Activated CD4-positive, alpha-beta T cell treated with anti-CD3 and anti-CD28 coated beads for 36 hours (primary cell): ENCODE results near the gene LHPP. TPM values are rescaled to one million over a fixed set of nuclear protein-coding genes. Genes with fewer than 3 reads are reported as not detected.

Experiments used
- ATAC-seq: fragments of 200-7000 bp; cut with Tn5 transposase; one replicate; pipeline ENCODE4 v1.10.0; 2021; ENCODE audit warnings: mild to moderate bottlenecking, moderate library complexity
- CTCF ChIA-PET: fragments of 350-600 bp; sonication (Branson Sonifier 250); formaldehyde crosslinking; loops from one replicate; lab custom pipeline; 2021; ENCODE audit warnings: antibody characterized with exemption; lab: Charles Lee
- POLR2A ChIA-PET: fragments of 350-600 bp; sonication (Branson Sonifier 250); formaldehyde crosslinking; loops from one replicate; lab custom pipeline; 2021; ENCODE audit warnings: antibody characterized with exemption, inconsistent platforms; lab: Charles Lee
- DNase-seq: peaks from one replicate; pipeline ENCODE4 v3.0.0-alpha.2; 2020
- H3K27ac Mint-ChIP-seq: one replicate; pipeline ENCODE4 v1.8.0; 2021; ENCODE audit warnings: mixed read lengths
- H3K27me3 Mint-ChIP-seq: one replicate; pipeline ENCODE4 v1.8.0; 2021; ENCODE audit warnings: mixed read lengths
- H3K36me3 Mint-ChIP-seq: one replicate; pipeline ENCODE4 v1.8.0; 2021; ENCODE audit warnings: low read depth, mixed read lengths
- H3K4me1 Mint-ChIP-seq: one replicate; pipeline ENCODE4 v1.8.0; 2021; ENCODE audit warnings: mixed read lengths
- H3K4me3 Mint-ChIP-seq: one replicate; pipeline ENCODE4 v1.8.0; 2021; ENCODE audit warnings: mild to moderate bottlenecking, moderate library complexity, mixed read lengths
- H3K9me3 Mint-ChIP-seq: one replicate; pipeline ENCODE4 v1.8.0; 2021; ENCODE audit warnings: low read depth, mixed read lengths
- intact Hi-C, 2 experiments: fragments of 100-400 bp; cut with DNase I in 1 of 2; cut with micrococcal nuclease in 1 of 2; formaldehyde crosslinking; loops; one replicate each; pipeline versions ENCODE4 v1.14.2 to v1.15.1; 2022 to 2024; cut with DNase I, micrococcal nuclease
- total RNA-seq, 2 experiments: library from RNA; stranded (reverse); gene quantifications; one replicate each; pipeline ENCODE4 v1.2.3, GENCODE V29; 2021

The LHPP gene
- total RNA-seq, 2 experiments from 2014 or later, result 11.5 to 14.0 TPM

- POLR2A ChIA-PET, result interaction anchor here (0.6 kb wide), 1 partner anchor 190 kb away, joined by 3 read pairs; no protein-coding TSS in a partner anchor
- CTCF ChIA-PET, result interaction anchor here (0.7 kb wide), 1 partner anchor 563 kb away, joined by 3 read pairs; no protein-coding TSS in a partner anchor
These were observed 88.8 kb downstream of the LHPP start for GRCh38 chr10:124550293-124551034.

GRCh38 chr10:124551097-124551496, 89.5 kb downstream of the LHPP start:
- Mint-ChIP-seq H3K4me1 (peaks cover 2% of the 10 kb centered on the region), H3K4me3 (no peak overlapping the region)
- CTCF ChIA-PET, result interaction anchor here (0.7 kb wide), 1 partner anchor 563 kb away, joined by 3 read pairs; no protein-coding TSS in a partner anchor

More at GRCh38 chr10:124550293-124551034, 88.8 kb downstream of the LHPP start:
- Mint-ChIP-seq H3K27me3 (no peaks in the 10 kb centered on the region), H3K27ac (no peak overlapping the region), H3K4me1 (peaks cover 5% of the 10 kb centered on the region), H3K9me3 (no peaks in the 10 kb centered on the region), H3K36me3 (no peaks in the 10 kb centered on the region), H3K4me3 (no peak overlapping the region)
- DNase-seq (no peak), ATAC-seq (no peak)
- intact Hi-C loops, result no loop called here

GRCh38 chr10:124551755-124552154, 90.1 kb downstream of the LHPP start:
- ChIA-PET POLR2A (no interaction called here), CTCF (no interaction called here)
- H3K4me1 Mint-ChIP-seq, result no peaks in the 10 kb centered on the region
- DNase-seq (no peak), ATAC-seq (no peak)
- H3K4me3 Mint-ChIP-seq, result no peak overlapping the region
- H3K27me3 Mint-ChIP-seq, result no peaks in the 10 kb centered on the region
- H3K27ac Mint-ChIP-seq, result no peak overlapping the region
- no peaks in the 10 kb centered on the region for H3K36me3 Mint-ChIP-seq
- no peaks in the 10 kb centered on the region for H3K9me3 Mint-ChIP-seq
- intact Hi-C loops, result no loop called here

More at GRCh38 chr10:124551097-124551496, 89.5 kb downstream of the LHPP start:
- POLR2A ChIA-PET, result no interaction called here
- Mint-ChIP-seq H3K27me3 (no peaks in the 10 kb centered on the region), H3K36me3 (no peaks in the 10 kb centered on the region), H3K27ac (no peak overlapping the region), H3K9me3 (no peaks in the 10 kb centered on the region)
- DNase-seq (no peak), ATAC-seq (no peak)
- intact Hi-C loops, result no loop called here

- Mint-ChIP-seq H3K4me1 (no peaks in the 10 kb centered on the region), H3K27me3 (no peaks in the 10 kb centered on the region), H3K27ac (no peak overlapping the region), H3K9me3 (no peaks in the 10 kb centered on the region), H3K4me3 (no peak overlapping the region), H3K36me3 (no peaks in the 10 kb centered on the region)
- no peak for DNase-seq
- CTCF ChIA-PET, result no interaction called here
- POLR2A ChIA-PET, result no interaction called here
- intact Hi-C loops, result no loop called here
- ATAC-seq, result no peak
These were observed 91.2 kb downstream of the LHPP start for GRCh38 chr10:124552691-124553276.

- intact Hi-C loops, result no loop called here
- DNase-seq, result no peak
- H3K4me3 Mint-ChIP-seq, result no peak overlapping the region
- H3K27me3 Mint-ChIP-seq, result no peaks in the 10 kb centered on the region
- H3K9me3 Mint-ChIP-seq, result no peaks in the 10 kb centered on the region
- CTCF ChIA-PET, result no interaction called here
- no peak overlapping the region for H3K27ac Mint-ChIP-seq
- ATAC-seq, result no peak
- no peaks in the 10 kb centered on the region for H3K4me1 Mint-ChIP-seq
- POLR2A ChIA-PET, result no interaction called here
- H3K36me3 Mint-ChIP-seq, result no peaks in the 10 kb centered on the region
These were observed 92.6 kb downstream of the LHPP start for GRCh38 chr10:124554085-124554858.

- POLR2A ChIA-PET, result no interaction called here
- ATAC-seq, result no peak
- Mint-ChIP-seq H3K9me3 (no peaks in the 10 kb centered on the region), H3K27me3 (no peaks in the 10 kb centered on the region), H3K4me3 (no peak overlapping the region), H3K36me3 (peaks cover 2% of the 10 kb centered on the region), H3K27ac (no peak overlapping the region), H3K4me1 (no peaks in the 10 kb centered on the region)
- no peak for DNase-seq
- intact Hi-C loops, result no loop called here
- CTCF ChIA-PET, result no interaction called here
These were observed 95.5 kb downstream of the LHPP start for GRCh38 chr10:124557167-124557566.

GRCh38 chr10:124557648-124558338, 96.2 kb downstream of the LHPP start:
- no peak for ATAC-seq

GRCh38 chr10:124558339-124559321, 97.0 kb downstream of the LHPP start:
- no peak overlapping the region for H3K27ac Mint-ChIP-seq
- DNase-seq (no peak), ATAC-seq (no peak)
- H3K36me3 Mint-ChIP-seq, result peaks cover 2% of the 10 kb centered on the region
- CTCF ChIA-PET, result no interaction called here
- H3K4me1 Mint-ChIP-seq, result no peaks in the 10 kb centered on the region
- POLR2A ChIA-PET, result no interaction called here
- no peaks in the 10 kb centered on the region for H3K27me3 Mint-ChIP-seq
- intact Hi-C loops, result no loop called here
- no peak overlapping the region for H3K4me3 Mint-ChIP-seq
- no peaks in the 10 kb centered on the region for H3K9me3 Mint-ChIP-seq

More at GRCh38 chr10:124557648-124558338, 96.2 kb downstream of the LHPP start:
- intact Hi-C loops, result no loop called here
- no peaks in the 10 kb centered on the region for H3K27me3 Mint-ChIP-seq
- no peak for DNase-seq
- H3K9me3 Mint-ChIP-seq, result no peaks in the 10 kb centered on the region
- H3K4me3 Mint-ChIP-seq, result no peak overlapping the region
- CTCF ChIA-PET, result no interaction called here
- POLR2A ChIA-PET, result no interaction called here
- H3K27ac Mint-ChIP-seq, result no peak overlapping the region
- H3K36me3 Mint-ChIP-seq, result peaks cover 2% of the 10 kb centered on the region
- no peaks in the 10 kb centered on the region for H3K4me1 Mint-ChIP-seq

- POLR2A ChIA-PET, result no interaction called here
- CTCF ChIA-PET, result interaction anchor here (0.9 kb wide), 1 partner anchor 182 kb away, joined by 3 read pairs; no protein-coding TSS in a partner anchor
- intact Hi-C loops, result no loop called here
- H3K27me3 Mint-ChIP-seq, result no peaks in the 10 kb centered on the region
- DNase-seq, result no peak
- no peaks in the 10 kb centered on the region for H3K4me1 Mint-ChIP-seq
- no peak overlapping the region for H3K4me3 Mint-ChIP-seq
- H3K27ac Mint-ChIP-seq, result no peak overlapping the region
- H3K36me3 Mint-ChIP-seq, result peaks cover 2% of the 10 kb centered on the region
- ATAC-seq, result no peak
- H3K9me3 Mint-ChIP-seq, result no peaks in the 10 kb centered on the region
These were observed 97.9 kb downstream of the LHPP start for GRCh38 chr10:124559372-124560132.
